GM15510 (cell line): ENCODE measurements around the gene NDUFAF5.

Experiments
- POLR2A ChIP-seq: IDR thresholded peaks from 3 replicates; pipeline ENCODE4 v1.6.1; 2011; ENCODE audit warnings: borderline replicate concordance; ENCODE audit not compliant: insufficient read length; ENCODE audit errors: extremely low read depth

Gene NDUFAF5

GRCh38 chr20:13794667-13795066, 9.8 kb downstream of the NDUFAF5 start:
- TF ChIP-seq POLR2A, result no peak

DNA sequence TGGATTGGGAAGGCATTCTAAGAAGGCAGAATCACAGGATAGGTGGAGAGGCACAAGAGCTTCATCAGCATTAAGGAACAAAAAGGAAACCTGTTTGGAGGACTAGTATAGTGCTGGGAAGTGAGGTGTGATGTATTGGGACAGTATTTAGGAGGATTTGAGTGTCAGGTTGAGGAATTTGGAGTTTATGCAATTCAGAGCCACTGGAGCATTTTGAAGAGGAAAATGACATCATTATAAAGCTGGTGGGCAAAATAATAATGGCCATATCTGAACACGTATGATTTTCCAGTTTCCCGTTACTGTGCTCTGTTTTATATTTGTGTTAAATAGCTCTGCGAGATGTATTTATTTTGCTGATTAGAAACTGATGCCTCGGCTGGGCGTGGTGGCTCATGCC, 14.2 kb downstream of the NDUFAF5 start:
- no peak for TF ChIP-seq POLR2A

- no peak for TF ChIP-seq POLR2A
Observed at GRCh38 chr20:13799974-13800373, 15.1 kb downstream of the NDUFAF5 start.

- TF ChIP-seq POLR2A, result no peak
Observed at GRCh38 chr20:13800728-13801134, 15.9 kb downstream of the NDUFAF5 start.

- no peak for TF ChIP-seq POLR2A
Observed at GRCh38 chr20:13809373-13809772, 24.5 kb downstream of the NDUFAF5 start.

DNA sequence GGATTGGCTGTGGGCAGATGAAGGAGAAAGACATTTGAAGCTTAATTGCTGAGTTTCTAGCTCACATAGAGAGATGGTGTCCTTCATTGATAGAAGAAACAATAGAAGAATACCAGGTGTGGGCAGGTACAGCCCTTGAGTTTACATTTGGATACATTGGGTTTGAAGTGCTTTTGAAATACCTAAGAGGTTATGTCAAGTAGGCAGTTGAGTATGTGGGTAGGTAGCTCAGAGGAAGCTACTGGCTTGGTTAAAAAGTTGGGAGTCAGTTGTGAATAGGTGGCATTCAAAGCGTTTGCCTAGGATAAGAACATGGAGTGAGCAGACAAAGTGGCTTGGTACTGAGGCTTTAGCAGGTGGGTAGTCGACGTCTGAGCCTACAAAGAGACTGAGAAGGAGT, 25.0 kb downstream of the NDUFAF5 start:
- TF ChIP-seq POLR2A, result no peak

DNA sequence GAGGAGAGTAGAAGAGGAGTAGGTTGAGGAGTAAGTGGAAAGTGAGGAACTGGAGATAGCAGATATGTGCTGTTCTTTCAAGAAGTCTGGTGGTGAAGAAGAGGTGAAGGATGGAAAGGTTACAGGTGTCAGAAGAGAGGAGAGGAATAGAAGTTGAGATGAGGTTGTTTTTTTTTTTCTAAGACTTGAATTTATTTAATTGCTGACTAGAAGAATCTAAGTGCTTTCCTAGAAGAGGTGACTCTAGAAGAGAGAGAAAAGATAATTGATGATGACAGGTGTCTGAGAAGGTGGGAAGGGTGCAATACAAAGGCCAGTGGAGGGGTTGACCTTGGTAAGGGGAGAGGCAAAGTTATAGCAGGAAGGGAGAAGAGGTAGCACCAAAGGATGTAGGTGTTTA, 25.6 kb downstream of the NDUFAF5 start:
- TF ChIP-seq POLR2A, result no peak

DNA sequence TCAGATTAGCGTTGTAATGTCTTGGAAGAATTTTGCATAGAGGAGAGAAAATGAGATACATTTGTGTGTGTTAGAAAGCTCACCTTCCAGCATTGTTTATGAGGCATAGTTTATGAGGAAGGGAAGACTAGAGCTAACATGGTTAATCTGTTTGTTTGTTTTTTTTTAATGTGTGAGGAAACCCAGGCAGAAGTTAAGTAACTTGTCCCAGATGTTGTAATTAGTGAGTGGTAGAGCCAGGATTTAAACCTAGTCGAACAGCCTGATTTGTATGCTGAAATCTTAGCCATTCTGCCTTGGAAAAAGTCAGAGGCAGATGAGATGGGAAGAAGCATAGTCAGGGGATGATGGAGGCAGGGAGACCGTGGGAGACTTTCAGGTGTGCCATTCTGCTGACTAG, 29.1 kb downstream of the NDUFAF5 start:
- TF ChIP-seq POLR2A, result no peak

- TF ChIP-seq POLR2A, result no peak
Observed at GRCh38 chr20:13814672-13815071, 29.8 kb downstream of the NDUFAF5 start.

GRCh38 chr20:13816757-13817156, 31.9 kb downstream of the NDUFAF5 start:
- no peak for TF ChIP-seq POLR2A

DNA sequence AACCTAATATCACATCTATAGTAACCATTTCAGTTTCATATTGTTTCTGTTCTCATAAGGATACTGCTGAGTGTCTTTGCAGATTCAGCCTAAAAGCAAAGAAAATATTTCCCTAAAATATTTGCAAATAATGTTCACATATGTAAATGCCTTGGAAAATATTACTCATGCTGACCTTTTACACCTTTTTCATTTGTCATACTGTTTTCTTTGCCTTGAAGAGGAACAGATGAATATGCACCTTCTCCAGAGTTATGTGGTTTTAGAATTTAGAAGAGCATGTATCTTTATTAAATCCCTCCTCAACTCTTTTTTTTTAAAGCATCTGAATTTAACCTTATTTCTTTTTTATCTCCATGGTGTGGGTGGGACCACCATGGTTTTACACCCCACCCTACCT, 32.5 kb downstream of the NDUFAF5 start:
- no peak for TF ChIP-seq POLR2A

GRCh38 chr20:13819885-13820645, 35.2 kb downstream of the NDUFAF5 start:
- no peak for TF ChIP-seq POLR2A

- no peak for TF ChIP-seq POLR2A
Observed at GRCh38 chr20:13821876-13822275, 37.0 kb downstream of the NDUFAF5 start.

DNA sequence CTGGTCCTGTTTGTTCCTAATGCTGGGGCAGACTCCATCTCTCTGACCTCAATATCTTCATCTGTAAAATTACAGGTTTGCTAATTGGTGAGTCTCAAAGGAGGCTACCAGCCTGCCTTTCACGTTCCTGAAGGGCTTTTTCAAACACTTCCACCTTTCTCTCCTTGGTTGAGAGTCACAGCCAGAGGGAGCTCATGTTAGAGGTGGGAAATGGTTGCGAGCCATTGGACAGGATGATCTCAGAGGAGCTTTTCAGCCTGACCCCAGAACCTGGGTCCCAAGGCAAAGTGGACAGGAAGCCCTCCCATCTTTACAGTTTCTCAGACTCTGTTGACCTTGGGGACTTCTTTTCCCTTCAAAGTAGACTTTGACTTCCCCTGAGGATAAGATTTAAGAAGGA, 37.6 kb downstream of the NDUFAF5 start:
- no peak for TF ChIP-seq POLR2A

- TF ChIP-seq POLR2A, result no peak
Observed at GRCh38 chr20:13824459-13824858, 39.6 kb downstream of the NDUFAF5 start.

DNA sequence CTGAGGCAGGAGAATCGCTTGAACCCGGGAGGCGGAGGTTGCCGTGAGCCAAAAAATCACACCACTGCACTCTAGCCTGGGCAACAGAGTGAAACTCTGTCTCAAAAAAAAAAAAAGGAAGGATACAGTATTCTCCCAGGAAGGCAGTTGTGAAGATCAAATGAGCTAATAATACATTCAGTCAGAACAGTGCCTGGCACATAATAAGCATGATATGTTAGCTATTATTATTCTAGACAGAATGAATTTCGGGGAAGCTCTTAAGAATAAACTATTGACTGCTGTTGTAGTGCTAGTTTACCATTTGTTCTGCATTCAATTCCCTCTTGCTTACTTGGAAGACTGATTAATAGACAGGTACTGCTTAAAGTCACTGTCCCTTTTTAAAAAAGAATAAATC, 40.6 kb downstream of the NDUFAF5 start:
- no peak for TF ChIP-seq POLR2A

DNA sequence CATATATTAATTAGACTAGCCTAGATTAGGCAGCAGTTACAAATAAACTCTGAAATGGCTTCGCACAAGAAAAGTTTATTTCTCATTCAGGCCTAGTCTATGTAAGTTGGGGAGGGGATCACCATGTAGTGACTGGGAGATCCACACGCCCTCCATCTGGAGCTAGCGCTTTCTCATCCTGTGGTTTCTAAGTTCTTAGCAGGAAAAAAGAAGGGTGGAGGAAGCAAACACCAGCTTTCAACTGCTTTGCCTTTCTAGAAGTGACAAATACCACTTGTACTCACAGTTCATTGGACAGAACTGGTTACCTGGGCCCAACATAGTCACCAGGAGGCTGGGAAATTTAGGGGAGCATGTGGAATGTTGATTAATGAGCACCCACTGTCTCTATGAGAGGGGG, 46.6 kb downstream of the NDUFAF5 start:
- no peak for TF ChIP-seq POLR2A

GRCh38 chr20:13838664-13839063, 53.8 kb downstream of the NDUFAF5 start:
- no peak for TF ChIP-seq POLR2A
